Activated naive CD8-positive, alpha-beta T cell treated with anti-CD3 and anti-CD28 coated beads, Interleukin-2, amount 50 U/mL, for 16 hours (primary cell): ENCODE measurements around the gene SIAH2.

Experiments
- DNase-seq: peaks from one replicate; pipeline ENCODE4 v3.0.0-alpha.2; 2020; ENCODE audit warnings: low read depth, low spot score

Gene SIAH2

DNA sequence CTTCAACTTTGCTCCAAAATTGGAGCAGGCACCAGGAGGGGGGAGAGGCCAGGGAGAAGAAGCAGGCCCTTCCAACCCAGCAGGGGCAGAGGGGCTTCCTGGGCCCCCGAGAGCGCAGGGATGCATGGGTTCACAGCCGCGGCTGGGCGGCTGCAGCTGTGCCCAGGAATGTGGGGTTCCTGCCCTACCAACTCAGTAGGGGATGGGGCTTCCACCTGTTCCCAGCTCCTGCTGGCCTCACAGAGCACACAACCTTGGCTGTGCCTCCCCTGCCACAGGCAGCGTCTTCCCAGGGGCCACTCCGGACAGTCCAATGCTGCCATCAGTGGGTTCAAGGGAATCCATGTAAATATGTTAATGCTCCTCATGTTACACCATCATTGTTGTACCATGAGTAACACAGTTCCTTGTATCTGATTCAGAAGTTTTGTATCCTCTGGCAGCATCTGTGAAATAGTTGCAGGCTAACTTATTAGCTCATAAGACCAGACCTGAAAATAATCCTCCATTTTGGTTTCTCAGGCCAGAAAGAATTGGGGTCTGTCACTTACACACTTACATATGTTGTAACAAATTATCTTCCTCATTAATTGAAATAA lies 12.1 kb upstream of the SIAH2 start:
- DNase-seq = no peak

DNA sequence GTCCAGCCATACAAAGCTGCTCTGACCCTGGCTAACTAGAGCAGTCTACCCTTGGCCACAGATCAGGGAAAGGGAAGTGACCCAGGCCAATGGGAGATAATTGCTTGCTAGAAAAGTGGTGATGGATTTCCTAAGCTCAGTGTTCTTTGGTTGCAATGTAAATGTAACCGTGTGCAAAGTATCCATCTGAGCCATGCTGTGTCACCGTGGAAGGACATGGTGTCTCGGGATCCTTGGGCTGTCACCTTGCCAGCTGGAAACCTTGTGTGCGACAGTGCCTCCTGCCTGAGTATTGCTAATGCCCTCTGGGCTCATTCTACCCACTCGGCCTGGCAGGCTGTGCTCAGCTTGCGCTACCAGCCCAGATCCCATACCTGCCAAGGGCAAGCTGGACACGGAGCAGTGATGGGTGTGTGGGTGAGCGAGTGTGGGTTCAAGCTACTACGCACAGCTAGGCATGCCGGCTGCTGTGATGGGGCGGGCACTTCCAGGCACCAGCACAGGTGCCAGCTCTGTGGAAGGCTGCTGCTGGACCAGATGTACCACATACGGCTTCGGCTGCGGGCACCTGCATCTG lies 10.7 kb upstream of the SIAH2 start:
- DNase-seq = no peak

DNA sequence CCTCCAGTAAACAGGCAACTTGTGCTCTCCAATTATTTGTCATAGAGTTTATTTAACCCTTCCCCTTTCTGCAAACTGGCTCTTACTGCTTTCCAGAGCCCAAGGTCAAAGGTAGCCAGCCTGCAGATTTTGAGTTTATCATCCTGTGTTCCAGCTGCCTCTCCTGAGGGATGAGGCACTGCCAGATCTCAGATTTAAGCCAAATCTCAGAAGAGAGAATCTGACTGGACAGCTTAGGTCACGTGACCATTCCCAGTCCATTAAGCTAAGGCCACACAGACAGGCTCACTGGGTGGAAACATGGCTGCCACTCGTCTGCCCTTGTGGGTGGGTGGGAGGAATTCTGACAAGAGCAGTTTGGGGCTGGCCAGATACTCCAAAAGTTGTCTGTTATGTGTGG lies 8.6 kb upstream of the SIAH2 start:
- no peak for DNase-seq

DNA sequence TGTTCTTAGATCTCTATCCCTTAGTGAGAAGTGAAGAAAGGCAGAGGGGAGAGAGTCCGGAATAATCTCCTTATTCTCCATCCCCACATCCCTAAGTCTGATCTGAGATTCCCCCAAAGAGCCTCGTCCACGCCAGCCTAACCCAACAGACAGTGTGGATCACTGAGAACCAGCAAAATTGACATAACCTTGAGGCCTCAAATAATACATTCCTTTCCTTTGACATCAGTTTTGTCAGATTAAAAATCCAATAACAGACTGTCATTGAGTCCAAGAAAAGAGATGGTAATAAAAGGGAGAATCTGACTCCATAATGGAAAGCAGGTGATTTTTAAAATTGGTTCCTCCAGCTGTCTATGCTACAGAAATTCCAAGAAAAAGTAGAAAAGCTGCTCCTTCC lies 7.7 kb upstream of the SIAH2 start:
- DNase-seq = no peak

DNA sequence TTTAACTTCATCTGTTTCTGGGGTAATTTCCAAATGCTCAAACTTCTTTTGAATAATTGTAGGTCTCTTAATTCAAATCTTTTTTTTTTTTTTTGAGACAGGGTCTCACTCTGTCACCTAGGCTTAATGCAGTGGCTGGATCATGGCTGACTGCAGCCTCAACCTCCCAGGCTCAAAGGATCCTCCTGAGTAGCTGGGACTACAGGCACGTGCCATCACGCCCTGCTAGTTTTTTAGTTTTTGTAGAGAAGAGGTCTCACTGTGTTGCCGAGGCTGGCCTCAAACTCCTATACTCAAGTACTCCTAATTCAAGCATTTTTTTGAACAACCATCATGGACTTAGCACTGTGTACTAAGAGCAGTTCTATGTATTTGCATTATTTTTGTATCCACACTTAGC lies 3.8 kb upstream of the SIAH2 start:
- DNase-seq = no peak

DNA sequence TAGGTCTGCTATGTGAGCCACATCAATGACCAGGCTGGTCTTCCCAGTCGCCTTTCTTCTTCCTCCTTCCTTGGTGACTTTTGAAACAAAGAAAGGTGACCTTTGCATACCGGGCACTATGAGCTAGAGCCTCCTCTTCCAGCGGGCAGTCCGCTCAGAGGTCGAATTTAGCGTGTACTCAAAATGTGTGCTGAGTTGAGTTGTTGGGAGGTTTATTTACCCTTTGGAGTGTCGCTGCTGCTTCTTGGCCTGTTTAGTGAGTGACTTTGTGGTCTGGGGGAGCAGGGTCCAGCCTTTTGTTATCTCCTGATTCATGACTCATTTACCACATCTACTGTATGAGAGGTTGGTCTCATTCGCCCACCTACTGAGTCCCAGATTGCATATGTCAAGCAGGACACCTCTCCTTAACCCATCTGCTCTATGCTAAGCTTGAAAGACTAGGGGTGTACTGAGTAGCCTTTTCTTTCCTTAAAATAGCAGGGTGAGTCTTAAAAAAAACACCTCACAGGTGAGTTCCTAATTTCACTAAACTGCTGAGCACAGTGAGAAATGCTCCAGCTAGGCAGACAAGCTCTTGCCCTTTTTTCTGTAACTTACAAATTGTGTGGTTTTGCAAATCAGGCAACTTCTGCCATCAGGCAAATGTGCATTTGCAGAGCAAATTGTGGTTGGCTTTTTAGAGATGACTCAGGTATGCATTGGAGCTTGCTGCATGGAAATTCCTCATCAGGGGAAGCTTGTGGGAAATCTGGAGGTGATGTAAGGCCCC lies 3.2 kb upstream of the SIAH2 start:
- no peak for DNase-seq

DNA sequence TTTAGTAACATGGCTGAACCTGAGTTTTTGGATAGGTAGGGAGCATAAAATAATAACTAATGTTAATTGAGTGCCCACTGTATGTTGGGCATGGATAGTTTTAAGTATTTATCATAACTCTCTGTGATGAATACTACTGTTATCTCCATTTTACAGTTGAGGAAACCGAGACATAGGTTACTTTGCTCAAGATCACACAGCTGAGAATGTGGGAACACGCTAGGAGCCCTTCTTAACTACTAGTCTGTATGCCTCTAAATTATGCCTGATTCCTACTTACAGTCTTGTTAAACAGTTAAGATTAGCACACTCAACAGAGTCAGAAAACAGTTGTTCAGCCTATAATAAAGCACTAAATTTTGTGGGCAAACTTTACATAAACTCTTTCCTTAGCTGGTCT lies 2.0 kb upstream of the SIAH2 start:
- DNase-seq = no peak

DNA sequence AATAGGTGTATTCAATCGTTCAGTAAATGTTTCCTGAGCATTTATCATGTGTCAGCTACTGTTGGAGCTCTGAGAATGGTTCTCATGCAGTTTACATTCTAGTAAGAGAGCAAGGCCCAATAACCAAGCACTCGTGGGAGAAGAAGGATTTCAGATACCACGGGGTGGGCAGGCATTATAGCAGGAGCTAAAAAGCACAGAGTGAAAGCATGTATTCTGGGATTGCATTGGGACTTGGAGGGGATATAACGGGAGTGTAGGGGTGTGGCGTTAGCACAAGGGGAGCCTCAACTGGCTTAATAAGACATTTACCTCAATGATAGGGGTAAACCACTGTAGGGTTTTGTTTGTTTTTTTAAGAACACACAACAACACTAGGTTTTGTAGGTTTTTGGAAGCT lies 1.6 kb upstream of the SIAH2 start:
- no peak for DNase-seq

DNA sequence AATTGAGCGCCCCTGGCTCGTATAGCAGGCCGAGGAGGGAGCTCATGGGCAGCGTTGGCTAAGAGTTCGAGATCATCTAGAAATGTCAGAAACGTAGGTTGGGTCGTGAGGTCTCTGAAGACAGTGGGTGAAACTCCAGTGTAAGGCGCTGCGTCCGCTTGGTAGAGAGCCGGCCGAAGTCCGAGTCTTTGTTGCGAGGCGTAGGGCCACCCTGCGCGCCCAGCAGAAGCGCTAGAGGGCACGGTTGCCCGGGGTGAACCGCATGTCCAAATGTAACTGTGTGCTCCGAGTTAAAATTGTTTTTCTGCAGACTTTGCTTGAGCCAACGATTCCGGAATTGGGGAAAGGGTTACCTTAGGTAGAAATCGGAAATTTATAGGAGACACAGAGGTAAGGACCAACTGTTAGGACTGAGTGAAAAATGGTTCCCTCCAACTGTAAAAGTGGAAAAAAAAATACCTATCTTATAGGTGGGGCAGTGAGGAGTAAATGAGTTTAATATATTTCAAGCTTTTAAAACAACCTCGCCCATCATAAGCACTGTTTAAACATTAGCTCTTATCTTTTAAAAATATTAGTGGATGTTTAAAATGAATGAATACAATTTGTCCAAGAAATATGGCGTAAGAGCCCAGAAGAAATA lies 993 bp upstream of the SIAH2 start:
- DNase-seq = no peak

DNA sequence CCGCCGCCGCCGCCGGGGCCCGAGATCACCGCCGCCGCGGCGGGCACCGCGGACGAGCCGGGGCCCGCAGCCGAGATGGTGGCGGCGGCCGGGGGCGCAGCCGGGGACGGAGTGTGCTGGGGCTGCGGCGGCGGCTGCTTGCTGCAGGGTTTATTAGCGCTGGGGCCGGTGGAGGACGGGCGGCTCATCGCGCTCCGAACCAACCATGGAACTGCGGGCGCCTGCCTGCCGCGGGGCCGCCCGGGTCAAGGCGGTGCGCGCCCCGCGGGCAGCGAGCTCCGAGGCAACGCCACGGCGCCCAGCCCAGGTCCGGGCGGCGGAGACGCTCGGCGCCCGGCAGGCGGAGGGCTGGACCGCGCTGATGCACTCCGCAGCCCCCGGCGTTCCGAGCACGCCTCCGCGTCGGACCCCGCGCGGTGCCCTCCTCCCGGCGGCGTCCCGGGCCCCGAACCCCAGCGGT lies 277 bp downstream of the SIAH2 start:
- no peak for DNase-seq

DNA sequence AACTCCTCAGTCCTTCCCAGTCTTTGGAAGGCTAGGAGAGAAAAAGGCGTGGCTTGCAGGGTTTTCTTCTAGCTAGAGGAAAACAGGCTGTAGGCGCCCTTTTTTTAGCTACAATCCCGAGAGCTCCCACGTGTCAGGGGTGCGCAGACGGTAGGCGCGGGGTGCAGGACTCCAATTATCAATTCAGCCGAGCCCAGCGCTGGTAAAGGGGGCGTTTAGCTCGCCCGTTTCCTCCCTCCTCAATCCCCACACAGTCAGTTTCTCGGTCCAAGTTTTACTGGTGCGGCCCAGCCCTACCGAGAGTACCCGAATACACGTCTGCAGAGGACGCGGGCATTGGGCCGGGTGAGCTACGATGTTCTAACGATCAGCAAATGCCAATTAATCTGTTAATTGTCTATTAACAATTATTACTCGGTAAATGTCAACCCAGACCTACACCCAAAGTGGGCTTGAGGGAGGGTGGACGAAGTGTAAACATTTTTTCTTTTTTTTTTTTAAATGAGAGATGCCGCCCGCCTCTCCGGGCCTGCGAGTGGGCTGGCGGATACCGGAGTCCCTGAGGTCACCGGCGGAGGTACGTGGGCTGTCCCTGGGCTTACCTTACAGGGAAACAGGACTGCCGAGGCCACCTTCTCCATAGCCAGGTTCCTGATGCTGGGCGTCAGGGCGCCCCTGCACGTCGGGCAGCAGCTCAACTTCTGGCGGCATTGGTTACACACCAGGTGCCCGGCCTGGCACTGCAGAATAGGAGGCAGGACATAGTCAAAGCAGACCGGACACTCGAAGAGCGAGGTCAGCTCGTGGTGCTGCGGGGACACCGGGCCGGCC lies 923 bp downstream of the SIAH2 start:
- DNase-seq = no peak

DNA sequence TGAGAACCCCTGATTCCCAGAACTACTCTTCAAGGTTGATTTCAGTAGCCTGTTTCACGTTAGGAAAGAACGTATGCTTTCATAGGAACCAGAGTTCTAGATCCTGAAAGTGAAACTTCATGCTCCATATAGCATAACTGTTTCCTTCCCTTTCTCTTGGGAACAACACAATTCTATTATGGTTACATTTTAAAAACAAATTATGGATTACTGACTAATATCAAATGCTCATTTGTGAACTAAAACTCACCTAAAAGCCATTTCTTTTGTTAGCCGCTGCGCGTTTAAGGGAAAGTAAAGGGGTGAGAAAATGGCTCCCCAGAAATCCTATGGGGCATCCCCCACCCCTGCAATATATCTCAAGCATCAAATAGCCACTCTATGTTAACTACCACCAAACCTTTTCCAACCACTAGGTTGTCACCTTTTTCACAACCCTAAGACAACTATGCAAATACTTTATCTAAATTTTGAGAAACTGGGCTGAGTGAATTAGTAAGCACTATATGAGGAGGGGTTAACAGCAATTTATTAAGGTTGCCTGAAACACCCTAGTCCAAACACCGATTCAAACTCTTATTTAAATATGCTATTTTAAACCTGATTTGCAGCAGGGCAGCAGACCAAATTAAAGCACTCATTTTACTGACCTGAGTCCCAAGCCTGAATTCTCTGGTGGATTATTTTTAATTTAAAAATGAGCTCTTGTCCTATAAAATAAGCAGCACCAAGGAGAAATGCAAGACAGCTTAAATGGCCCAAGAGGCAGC lies 2.4 kb downstream of the SIAH2 start:
- peak; percentile 33 for DNase-seq

DNA sequence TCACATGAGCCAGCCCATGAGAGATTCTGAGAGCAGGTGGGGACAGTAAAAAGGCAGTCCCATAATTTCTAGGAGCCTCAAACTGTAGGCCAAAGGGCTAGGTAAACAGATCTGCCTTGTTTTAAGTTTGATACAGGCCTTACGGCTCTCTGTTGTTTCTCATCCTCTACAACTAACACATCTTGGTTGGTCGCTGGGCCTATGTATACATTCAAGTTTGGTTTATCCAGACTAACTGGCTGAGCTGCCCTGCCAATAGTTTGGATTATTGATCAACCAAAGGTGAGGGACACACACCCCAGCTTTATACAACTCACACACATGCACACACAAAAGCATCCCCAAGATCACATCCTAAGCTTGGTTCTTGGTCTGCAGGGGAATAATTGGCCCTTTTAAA lies 3.0 kb downstream of the SIAH2 start:
- no peak for DNase-seq

DNA sequence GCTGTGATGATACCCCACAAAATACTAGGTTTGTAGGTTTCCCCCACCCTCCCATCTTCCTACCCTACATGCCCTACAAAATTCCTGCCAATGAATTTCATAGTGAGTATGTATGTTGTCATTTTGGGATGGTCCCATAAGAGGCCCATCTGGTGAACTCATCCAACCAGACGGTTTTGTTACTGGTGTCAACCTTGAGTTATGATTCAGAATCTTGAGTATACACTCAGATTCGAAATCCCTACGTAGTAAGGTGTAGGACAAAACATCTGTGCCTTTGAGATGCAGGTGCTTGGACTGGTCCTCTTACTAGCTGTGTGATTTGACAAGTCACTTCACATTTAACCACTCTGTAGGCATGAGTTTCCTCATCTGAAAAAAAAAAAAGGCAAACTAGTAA lies 3.6 kb downstream of the SIAH2 start:
- DNase-seq = no peak

DNA sequence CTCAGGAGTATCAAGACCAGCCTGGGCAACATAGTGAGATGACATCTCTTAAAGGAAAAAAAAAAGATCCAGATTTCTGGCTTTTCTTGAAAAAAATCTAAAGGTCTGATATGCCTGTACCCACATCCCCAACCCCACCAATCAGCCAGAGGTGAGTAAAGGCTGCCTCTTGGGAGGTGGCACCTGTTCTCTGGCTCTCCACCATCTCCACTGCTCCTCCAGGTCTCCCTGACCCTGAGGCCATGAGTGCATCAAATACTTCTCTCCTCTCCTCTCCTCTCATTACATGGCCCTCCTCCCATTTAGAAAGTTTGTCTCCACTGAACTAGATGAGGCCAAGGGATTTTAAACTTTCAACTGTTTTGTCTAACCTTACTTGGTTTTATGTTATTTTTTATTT lies 5.2 kb downstream of the SIAH2 start:
- no peak for DNase-seq

DNA sequence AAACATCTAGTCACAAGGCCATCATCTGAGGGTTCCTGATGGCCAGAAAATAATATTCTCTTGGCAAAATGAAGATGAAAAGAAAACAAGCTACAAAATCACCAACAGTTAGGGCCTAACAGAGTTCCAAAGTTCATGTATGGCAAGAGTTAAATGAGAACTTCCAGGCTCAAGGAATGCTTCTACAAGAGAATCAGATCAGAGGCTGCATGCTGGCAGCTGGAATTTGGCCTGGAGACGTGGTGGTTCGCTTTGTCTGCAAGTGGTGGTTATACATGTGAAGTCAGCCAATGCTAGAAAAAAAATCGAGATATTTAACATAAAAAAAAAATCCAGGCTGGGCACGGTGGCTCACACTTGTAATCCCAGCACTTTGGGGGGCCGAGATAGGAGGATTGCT lies 5.6 kb downstream of the SIAH2 start:
- DNase-seq = no peak

DNA sequence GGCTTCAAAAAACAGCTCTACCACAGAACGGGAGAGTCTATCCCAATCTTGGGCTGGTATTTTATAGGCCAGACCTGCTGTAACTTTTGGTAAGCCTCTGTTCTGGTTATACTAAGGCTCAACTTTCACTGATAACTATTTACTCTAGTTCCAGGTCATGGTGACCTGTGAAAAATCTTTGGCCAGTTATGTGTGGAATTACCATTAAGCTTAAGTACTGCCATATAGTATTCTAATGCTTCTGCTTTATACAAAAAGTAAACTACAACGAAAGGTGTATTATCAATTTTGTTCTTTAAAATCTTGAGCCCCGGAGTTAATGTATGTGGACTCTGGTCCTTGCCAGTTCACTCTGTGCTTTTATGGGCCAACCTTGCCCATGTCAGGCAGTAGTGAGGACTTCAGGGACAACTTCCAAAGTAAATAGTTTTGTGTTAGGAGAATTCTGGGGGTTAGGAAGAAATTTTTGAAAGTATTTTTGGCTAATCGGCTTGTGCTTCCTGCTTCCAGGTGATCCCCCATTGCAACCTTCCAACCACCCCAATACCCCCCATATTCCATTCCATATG lies 6.4 kb downstream of the SIAH2 start:
- no peak for DNase-seq

DNA sequence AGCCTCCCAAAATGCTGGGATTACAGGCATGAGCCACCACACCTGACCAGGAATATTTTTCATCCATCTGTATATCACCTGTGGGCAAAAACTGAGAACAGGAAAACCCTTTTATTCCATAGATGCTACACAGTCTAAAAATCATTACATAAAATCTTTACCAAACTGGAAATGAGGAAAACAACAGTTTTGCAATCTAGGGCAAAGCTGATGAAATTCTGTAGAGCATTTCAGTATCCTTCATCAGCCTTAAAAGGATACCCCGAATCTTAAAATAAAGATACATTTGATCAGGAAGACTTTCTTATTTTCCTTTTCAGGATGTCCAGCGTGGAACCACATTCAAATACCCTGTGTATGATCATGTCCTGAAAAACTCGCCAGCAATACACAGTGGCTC lies 7.1 kb downstream of the SIAH2 start:
- DNase-seq = no peak

DNA sequence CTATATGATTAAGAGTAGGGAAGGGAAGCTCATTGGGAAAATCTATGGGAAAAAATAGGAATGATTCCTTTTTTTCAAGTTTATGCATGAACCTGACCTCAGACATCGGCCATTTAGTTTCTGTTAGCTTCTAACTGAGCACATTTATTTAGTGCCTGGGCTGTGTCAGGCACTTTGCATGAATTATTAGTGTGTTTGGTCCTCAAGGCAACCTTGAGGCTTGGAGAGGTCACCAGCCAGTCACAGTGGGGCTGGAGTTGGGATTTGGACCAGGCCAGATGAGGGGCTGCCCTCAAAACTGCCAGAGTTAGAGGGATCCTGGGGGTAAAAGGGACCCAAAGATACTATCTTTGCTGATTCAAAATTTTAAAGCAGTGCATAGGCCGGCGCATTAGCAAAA lies 8.1 kb downstream of the SIAH2 start:
- no peak for DNase-seq

DNA sequence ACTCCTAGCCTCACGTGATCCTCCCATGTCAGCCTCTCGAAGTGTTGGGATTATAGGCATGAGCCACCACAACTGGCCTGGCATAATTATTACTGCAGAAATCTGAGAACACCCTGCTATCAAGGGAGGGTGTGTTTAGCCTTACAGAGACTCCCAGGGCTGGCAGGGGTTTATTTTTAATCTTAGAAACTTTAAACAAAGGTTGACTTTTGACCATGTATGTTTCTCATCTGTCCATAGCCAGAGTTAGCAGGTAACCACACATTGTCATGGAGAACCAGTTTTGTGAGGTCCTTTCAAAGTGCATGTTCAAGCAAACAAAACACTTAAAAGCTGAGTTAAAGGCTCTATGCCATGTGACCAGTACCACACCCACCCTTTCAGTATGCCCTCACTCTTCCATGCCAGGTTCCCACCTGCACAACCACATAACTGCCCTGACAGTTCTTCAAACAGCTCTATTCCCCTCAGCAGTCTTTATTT lies 11.1 kb downstream of the SIAH2 start:
- no peak for DNase-seq

DNA sequence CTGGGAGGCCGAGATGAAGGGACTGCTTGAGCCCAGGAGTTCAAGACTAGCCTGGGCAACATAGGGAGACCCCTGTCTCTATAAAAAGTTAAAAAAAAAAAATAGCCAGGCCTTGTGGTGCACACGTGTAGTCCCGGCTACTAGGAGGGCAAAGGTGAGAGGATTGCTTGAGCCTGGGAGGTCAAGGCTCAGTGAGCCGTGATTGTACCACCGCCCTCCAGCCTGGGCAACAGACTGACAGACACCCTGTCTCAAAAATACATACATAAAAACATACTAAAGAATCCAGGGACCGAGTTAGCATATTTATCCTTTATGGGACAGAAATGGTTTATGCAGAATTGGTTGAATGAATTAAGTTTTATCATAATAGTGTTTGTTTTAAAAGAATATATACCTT lies 13.7 kb downstream of the SIAH2 start:
- DNase-seq = no peak
